22Rv1 (cell line): Measurements from ENCODE around the gene KLHDC4.

Experiments used
- ZFX ChIP-seq: fragments of 450-650 bp; IDR thresholded peaks from 2 replicates; pipeline ENCODE4 v1.6.1; 2017; ENCODE audit warnings: antibody characterized with exemption, borderline replicate concordance
- TF ChIP-seq, protein P1 (sequence below): fragments of 450-650 bp; IDR thresholded peaks from 2 replicates; pipeline ENCODE4 v1.5.1; 2017; ENCODE audit warnings: mild to moderate bottlenecking

GRCh38 chr16:87728026-87728425 lies 37.8 kb downstream of the KLHDC4 start:
- TF ChIP-seq, protein P1, sequence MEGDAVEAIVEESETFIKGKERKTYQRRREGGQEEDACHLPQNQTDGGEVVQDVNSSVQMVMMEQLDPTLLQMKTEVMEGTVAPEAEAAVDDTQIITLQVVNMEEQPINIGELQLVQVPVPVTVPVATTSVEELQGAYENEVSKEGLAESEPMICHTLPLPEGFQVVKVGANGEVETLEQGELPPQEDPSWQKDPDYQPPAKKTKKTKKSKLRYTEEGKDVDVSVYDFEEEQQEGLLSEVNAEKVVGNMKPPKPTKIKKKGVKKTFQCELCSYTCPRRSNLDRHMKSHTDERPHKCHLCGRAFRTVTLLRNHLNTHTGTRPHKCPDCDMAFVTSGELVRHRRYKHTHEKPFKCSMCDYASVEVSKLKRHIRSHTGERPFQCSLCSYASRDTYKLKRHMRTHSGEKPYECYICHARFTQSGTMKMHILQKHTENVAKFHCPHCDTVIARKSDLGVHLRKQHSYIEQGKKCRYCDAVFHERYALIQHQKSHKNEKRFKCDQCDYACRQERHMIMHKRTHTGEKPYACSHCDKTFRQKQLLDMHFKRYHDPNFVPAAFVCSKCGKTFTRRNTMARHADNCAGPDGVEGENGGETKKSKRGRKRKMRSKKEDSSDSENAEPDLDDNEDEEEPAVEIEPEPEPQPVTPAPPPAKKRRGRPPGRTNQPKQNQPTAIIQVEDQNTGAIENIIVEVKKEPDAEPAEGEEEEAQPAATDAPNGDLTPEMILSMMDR, result no peak
- TF ChIP-seq ZFX, result no peak
